Skeletal muscle cell (primary cell): ENCODE results near the gene DYNLL1.
"Not testable (repeated sequence)": the region's sequence is repeated elsewhere in the genome, so short reads cannot be mapped to it uniquely, and the experiment has no call there.

Source experiments
- DNase-seq: peaks from one replicate; pipeline ENCODE4 v3.0.0-alpha.2; 2010; ENCODE audit warnings: low read depth
- H3K4me3 ChIP-seq: 2 replicates; pipeline ENCODE4 v1.5.1; 2011; ENCODE audit warnings: low read depth, mild to moderate bottlenecking, control low read depth, low read length, moderate library complexity

Gene DYNLL1

GRCh38 chr12:120498870-120499515 is 3.1 kb downstream of the DYNLL1 start:
- DNase-seq: no peak

GRCh38 chr12:120500581-120500980 is 4.7 kb downstream of the DYNLL1 start:
- no peak overlapping the region for H3K4me3 ChIP-seq
- no peak for DNase-seq

More at GRCh38 chr12:120498870-120499515, 3.1 kb downstream of the DYNLL1 start:
- no peak overlapping the region for H3K4me3 ChIP-seq

- no peak for DNase-seq
- H3K4me3 ChIP-seq: no peak overlapping the region
Measured at GRCh38 chr12:120504587-120504986, 8.7 kb downstream of the DYNLL1 start.

- DNase-seq: no peak
- H3K4me3 ChIP-seq: no peak overlapping the region
Measured at GRCh38 chr12:120508537-120508936, 12.6 kb downstream of the DYNLL1 start.

GRCh38 chr12:120514002-120514401 is 18.1 kb downstream of the DYNLL1 start:
- no peak for DNase-seq
- H3K4me3 ChIP-seq: no peak overlapping the region

- no peak overlapping the region for H3K4me3 ChIP-seq
- no peak for DNase-seq
Measured at GRCh38 chr12:120515496-120515895, 19.6 kb downstream of the DYNLL1 start.

- H3K4me3 ChIP-seq, DNase-seq: not testable (repeated sequence)
Measured at GRCh38 chr12:120519324-120519723, 23.4 kb downstream of the DYNLL1 start.

GRCh38 chr12:120522568-120522967 is 26.7 kb downstream of the DYNLL1 start:
- no peak for DNase-seq
- no peak overlapping the region for H3K4me3 ChIP-seq

- DNase-seq: peak; percentile 49
- H3K4me3 ChIP-seq: peak within 1 kb of the TSS; percentile 73
Measured at GRCh38 chr12:120528861-120529525, 33.1 kb downstream of the DYNLL1 start, which contains the start of gene COQ5. TSS of gene COQ5 (minus strand) at chr12:120529158. CDS start at chr12:120529141, 17 bp downstream.

- DNase-seq: no peak
- H3K4me3 ChIP-seq: peak overlapping the region; percentile 73
Measured at GRCh38 chr12:120529641-120530417, 33.9 kb downstream of the DYNLL1 start.

GRCh38 chr12:120530418-120530761 is 34.5 kb downstream of the DYNLL1 start:
- DNase-seq, H3K4me3 ChIP-seq: not testable (repeated sequence)

GRCh38 chr12:120532701-120533238 is 36.9 kb downstream of the DYNLL1 start:
- no peak overlapping the region for H3K4me3 ChIP-seq
- no peak for DNase-seq

- peak within 1 kb of the TSS; percentile 97 for H3K4me3 ChIP-seq
- DNase-seq: peak; percentile 56
Measured at GRCh38 chr12:120534203-120534702, 38.3 kb downstream of the DYNLL1 start, which contains the start of gene RNF10. TSS of gene RNF10 (plus strand) at chr12:120534356. CDS start at chr12:120534812, 456 bp downstream.

- peak overlapping the region; percentile 97 for H3K4me3 ChIP-seq
Measured at GRCh38 chr12:120534703-120535655, 39.1 kb downstream of the DYNLL1 start.

GRCh38 chr12:120536064-120536791 is 40.3 kb downstream of the DYNLL1 start:
- peak overlapping the region; percentile 97 for H3K4me3 ChIP-seq
- no peak for DNase-seq

More at GRCh38 chr12:120534703-120535655, 39.1 kb downstream of the DYNLL1 start:
- DNase-seq: peak; percentile 62

- H3K4me3 ChIP-seq: no peak overlapping the region
- no peak for DNase-seq
Measured at GRCh38 chr12:120537856-120538220, 41.9 kb downstream of the DYNLL1 start.

GRCh38 chr12:120538281-120539156 is 42.6 kb downstream of the DYNLL1 start:
- no peak overlapping the region for H3K4me3 ChIP-seq
- DNase-seq: no peak
